Hepatocyte (in vitro differentiated cells): ENCODE results near the gene STK38.

Experiments used
- EZH2 ChIP-seq: fragments of 200-600 bp; sonication (generic); IDR thresholded peaks from 2 replicates; pipeline ENCODE4 v1.6.1; 2016; ENCODE audit warnings: antibody characterized with exemption, mild to moderate bottlenecking, borderline replicate concordance
- EZH2phosphoT487 ChIP-seq: fragments of 200-600 bp; sonication (generic); IDR thresholded peaks from one replicate; pipeline ENCODE4 v1.6.1; 2018; ENCODE audit warnings: antibody characterized with exemption, mild to moderate bottlenecking, low read depth, moderate library complexity; ENCODE audit not compliant: unreplicated experiment, severe bottlenecking
- TF ChIP-seq, protein P1 (sequence below): fragments of 200-600 bp; sonication (generic); IDR thresholded peaks from 2 replicates; pipeline ENCODE4 v1.5.1; 2016; ENCODE audit warnings: antibody characterized with exemption, mild to moderate bottlenecking; ENCODE audit not compliant: poor library complexity

DNA sequence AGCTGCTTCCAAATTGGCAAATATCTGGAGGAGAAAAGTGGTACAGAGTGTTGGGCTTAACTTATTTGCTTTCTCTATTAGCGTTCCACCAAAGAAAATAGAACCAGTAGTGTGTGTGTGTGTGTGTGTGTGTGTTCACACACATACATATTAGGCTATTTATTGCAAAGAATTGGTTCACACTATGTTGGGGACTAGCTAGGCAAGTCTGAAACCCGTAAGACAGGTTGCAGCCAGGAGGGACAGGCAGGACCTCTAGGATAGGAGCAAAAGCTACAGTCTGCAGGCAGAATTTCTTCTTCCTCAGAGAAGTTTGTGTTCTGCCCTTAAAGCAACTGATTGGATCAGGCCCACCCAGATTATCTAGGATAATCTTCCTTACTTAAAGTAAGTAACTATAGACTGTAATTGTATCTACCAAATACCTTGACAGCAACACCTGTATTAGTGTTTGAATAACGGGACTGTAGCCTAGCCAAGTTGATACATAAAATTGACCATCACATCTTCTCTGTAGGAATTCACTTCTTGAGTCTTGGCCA is 91.7 kb downstream of the STK38 start:
- TF ChIP-seq, protein P1, sequence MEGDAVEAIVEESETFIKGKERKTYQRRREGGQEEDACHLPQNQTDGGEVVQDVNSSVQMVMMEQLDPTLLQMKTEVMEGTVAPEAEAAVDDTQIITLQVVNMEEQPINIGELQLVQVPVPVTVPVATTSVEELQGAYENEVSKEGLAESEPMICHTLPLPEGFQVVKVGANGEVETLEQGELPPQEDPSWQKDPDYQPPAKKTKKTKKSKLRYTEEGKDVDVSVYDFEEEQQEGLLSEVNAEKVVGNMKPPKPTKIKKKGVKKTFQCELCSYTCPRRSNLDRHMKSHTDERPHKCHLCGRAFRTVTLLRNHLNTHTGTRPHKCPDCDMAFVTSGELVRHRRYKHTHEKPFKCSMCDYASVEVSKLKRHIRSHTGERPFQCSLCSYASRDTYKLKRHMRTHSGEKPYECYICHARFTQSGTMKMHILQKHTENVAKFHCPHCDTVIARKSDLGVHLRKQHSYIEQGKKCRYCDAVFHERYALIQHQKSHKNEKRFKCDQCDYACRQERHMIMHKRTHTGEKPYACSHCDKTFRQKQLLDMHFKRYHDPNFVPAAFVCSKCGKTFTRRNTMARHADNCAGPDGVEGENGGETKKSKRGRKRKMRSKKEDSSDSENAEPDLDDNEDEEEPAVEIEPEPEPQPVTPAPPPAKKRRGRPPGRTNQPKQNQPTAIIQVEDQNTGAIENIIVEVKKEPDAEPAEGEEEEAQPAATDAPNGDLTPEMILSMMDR = no peak
- TF ChIP-seq EZH2 = no peak
- no peak for TF ChIP-seq EZH2phosphoT487
